Heart left ventricle (tissue), 16 donors: ENCODE measurements around the gene TRAPPC14. TPM values are rescaled to one million over a fixed set of nuclear protein-coding genes. Genes with fewer than 3 reads are reported as not detected.

Experiments used
- ATAC-seq, 4 donors: fragments of 200-7000 bp; cut with Tn5 transposase; one replicate each; pipeline ENCODE4 v1.9.1; 2020 to 2022; ENCODE audit warnings: moderate library complexity in 4 of 4, mild to moderate bottlenecking in 3 of 4, moderate number of reproducible peaks in 1 of 4
- DNase-seq, 5 donors: peaks; one replicate each; pipeline ENCODE4 v3.0.0-alpha.2; 2020
- H3K27ac ChIP-seq, 12 donors: fragments of 200-600 bp; sonication (generic) in 4 of 12; one replicate each; pipeline versions ENCODE4 v1.5.0 to v1.8.0; 2016 to 2022; ENCODE audit warnings: mild to moderate bottlenecking in 2 of 12
- H3K27me3 ChIP-seq, 9 donors: fragments of 200-600 bp; sonication (generic) in 2 of 9; one replicate each; pipeline versions ENCODE4 v1.5.1 to v1.8.0; 2016 to 2022; ENCODE audit warnings: mild to moderate bottlenecking in 3 of 9
- H3K36me3 ChIP-seq, 9 donors: fragments of 200-600 bp; sonication (generic) in 2 of 9; one replicate each; pipeline versions ENCODE4 v1.5.0 to v1.8.0; 2018 to 2022; ENCODE audit warnings: mild to moderate bottlenecking in 2 of 9
- H3K4me1 ChIP-seq, 12 donors: fragments of 200-600 bp; sonication (generic) in 4 of 12; one replicate each; pipeline versions ENCODE4 v1.5.0 to v1.8.0; 2016 to 2022; ENCODE audit warnings: mild to moderate bottlenecking in 3 of 12
- H3K4me3 ChIP-seq, 12 donors: fragments of 200-600 bp; sonication (generic) in 4 of 12; one replicate each; pipeline versions ENCODE4 v1.5.0 to v1.8.0; 2017 to 2022; ENCODE audit warnings: mild to moderate bottlenecking in 9 of 12, moderate library complexity in 4 of 12
- H3K9me3 ChIP-seq, 12 donors: fragments of 200-600 bp; sonication (generic) in 4 of 12; one replicate each; pipeline versions ENCODE4 v1.5.0 to v1.8.0; 2016 to 2022; ENCODE audit warnings: mild to moderate bottlenecking in 1 of 12
- POLR2A ChIP-seq, 2 donors: fragments of 450-650 bp; IDR thresholded peaks; one replicate each; pipeline ENCODE4 v1.6.1; 2017; ENCODE audit warnings: antibody characterized with exemption in 2 of 2, mild to moderate bottlenecking in 2 of 2, moderate library complexity in 2 of 2
- WGBS, 4 donors: extraction: QIAGEN DNeasy Blood & Tissue Kit in 2 of 4; methylation state at CpG; one replicate each; pipeline versions ENCODE4 v1.1.5 to v1.1.7; 2013 to 2018; 5-methylcytosine and 5-hydroxymethylcytosine counted together
- intact Hi-C, 10 donors: fragments of 100-400 bp; cut with DNase I; formaldehyde crosslinking; loops; one replicate each; pipeline versions ENCODE4 v1.11.1 to v1.14.2; 2022
- polyA plus RNA-seq, 2 donors: library from polyadenylated mRNA; stranded (reverse); fragments of 200-250 nt; gene quantifications; one replicate each; pipeline ENCODE4 v1.2.3, GENCODE V29; 2013
- total RNA-seq, 9 donors: library from RNA; depleted of rRNA in 2 of 9; stranded (reverse); fragments of >200 nt in 2 of 9; fragmentation: NEBNext Ultra II Directional in 3 of 9; extraction: Animal tissue kit (Norgen Biotek cat#: 25700) in 3 of 9; gene quantifications; one replicate each; pipeline versions ENCODE4 v1.1.0 to v1.2.4, GENCODE V29; 2016 to 2023
- TF ChIP-seq, protein P1 (sequence below), 12 donors: fragments of 200-600 bp; sonication (generic) in 4 of 12; IDR thresholded peaks; one replicate each; pipeline versions ENCODE4 v1.5.0 to v1.8.0; 2018 to 2022; ENCODE audit warnings: antibody characterized with exemption in 12 of 12, mild to moderate bottlenecking in 5 of 12
- donor health status: ischemic (EF 13 %, LVEDD 7.1; RV severe dilation, severe dysfunction).
- donor health status: healthy with polysubstance abuse.
- donor health status: DM: no; HTN: yes; CAD: no.
- donor health status: DM: no; HTN: no; CAD: no.
- donor health status: ischemic (EF 25% LVEDD 6.9; RV normal size, moderate dysfunction).
- donor health status: ischemic (EF 25% LVEDD 5.7; RV mildly dilated, moderate dysfunction).
- donor health status: healthy.
- donor health status: DM: yes; HTN: yes; CAD: no.
- donor health status: ischemic (EF 35%, LVEDD 5.7; RV mildly dilated, moderate dysfunction).
- donor health status: nonischemic (EF 11% LVEDD 7.7; RV severe dilation, severe dysfunction).
- donor health status: DM: yes; HTN: yes; CAD: no.
- donor health status: PGD.
- donor health status: ischemic (EF 29% LVEDD 5.4; RV normal size, mild dysfunction).
- donor health status: nonischemic (EF 23%, LVEDD 6.1; RV moderate dilation, normal function).

The TRAPPC14 gene
- total and polyA plus RNA-seq, 11 donors, result 4.0 to 14.9 (median 7.4) TPM

DNA sequence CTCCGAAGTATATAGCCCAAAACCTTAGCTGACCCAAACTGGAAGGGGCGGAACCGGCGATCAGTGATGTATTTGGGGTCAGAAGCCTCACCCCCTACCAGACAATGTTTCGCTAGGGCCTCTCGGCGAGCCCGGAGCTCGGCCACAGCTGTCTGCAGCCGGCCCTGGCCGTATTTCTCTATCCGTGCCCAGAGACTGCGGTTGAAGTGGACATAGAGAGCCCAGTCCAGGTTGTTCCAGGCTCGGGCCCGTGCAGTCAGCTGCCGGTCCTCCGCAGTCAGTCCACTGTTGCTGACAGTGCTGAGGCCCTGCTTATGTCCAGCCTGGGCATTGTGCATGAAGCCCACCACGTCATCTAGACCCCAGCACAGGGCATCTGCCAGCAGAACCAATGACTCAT is 1.5 kb upstream of the TRAPPC14 start:
- TF ChIP-seq, protein P1, sequence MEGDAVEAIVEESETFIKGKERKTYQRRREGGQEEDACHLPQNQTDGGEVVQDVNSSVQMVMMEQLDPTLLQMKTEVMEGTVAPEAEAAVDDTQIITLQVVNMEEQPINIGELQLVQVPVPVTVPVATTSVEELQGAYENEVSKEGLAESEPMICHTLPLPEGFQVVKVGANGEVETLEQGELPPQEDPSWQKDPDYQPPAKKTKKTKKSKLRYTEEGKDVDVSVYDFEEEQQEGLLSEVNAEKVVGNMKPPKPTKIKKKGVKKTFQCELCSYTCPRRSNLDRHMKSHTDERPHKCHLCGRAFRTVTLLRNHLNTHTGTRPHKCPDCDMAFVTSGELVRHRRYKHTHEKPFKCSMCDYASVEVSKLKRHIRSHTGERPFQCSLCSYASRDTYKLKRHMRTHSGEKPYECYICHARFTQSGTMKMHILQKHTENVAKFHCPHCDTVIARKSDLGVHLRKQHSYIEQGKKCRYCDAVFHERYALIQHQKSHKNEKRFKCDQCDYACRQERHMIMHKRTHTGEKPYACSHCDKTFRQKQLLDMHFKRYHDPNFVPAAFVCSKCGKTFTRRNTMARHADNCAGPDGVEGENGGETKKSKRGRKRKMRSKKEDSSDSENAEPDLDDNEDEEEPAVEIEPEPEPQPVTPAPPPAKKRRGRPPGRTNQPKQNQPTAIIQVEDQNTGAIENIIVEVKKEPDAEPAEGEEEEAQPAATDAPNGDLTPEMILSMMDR (IDR thresholded peaks at IDR 0.05), result no peak
- no peak for TF ChIP-seq POLR2A (IDR thresholded peaks at IDR 0.05)
- WGBS, 4 donors, result 93 to 95% (median 94%) methylated on average over 6 to 18 of the region's 18 CpGs

DNA sequence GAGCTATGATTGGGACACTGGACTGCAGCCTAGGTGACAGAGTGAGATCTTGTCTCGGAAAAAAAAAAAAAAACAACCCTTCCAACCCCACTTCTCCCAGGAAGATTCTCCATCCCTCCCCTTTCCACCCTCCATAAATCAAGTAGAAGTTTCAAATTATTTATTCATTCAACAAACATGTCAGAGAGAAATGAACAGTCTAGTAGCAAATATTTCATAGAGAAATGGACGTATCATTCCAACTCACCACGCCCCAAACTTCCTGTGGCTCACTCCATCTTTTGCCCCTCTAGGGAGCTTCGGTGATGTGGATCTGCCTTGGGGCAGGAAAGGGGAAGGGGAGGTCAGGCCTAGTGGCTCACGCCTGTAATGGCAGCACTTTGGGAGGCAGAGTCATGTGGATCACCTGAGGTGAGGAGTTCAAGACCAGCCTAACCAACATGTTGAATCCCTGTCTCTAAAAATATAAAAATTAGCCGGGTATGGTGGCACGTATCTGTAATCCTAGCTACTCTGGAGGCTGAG is 638 bp upstream of the TRAPPC14 start:
- TF ChIP-seq, protein P1 (IDR thresholded peaks at IDR 0.05), result no peak
- TF ChIP-seq POLR2A (IDR thresholded peaks at IDR 0.05), result no peak
- Histone ChIP-seq H3K36me3 (peaks cover 0 to 28% (median 26%) of the 10 kb centered on the region in 9 donors), H3K4me3 (peak overlapping the region; percentile 70 to 99 (median 91)), H3K4me1 (peaks cover 0 to 36% (median 15%) of the 10 kb centered on the region in 12 donors), H3K27ac (peak overlapping the region in 11 of 12 donors; percentile 69 to 94 (median 82)), H3K27me3 (no peaks in the 10 kb centered on the region), H3K9me3 (no peaks in the 10 kb centered on the region)
- intact Hi-C loops, result no loop called here
- WGBS, 4 donors, result 54 to 64% (median 60%) methylated on average over 7 of the region's 7 CpGs
- no peak for ATAC-seq
- no peak for DNase-seq

More for the DNA sequence above, 1.5 kb upstream of the TRAPPC14 start:
- Histone ChIP-seq H3K4me1 (peaks cover 0 to 28% (median 15%) of the 10 kb centered on the region in 12 donors), H3K27me3 (no peaks in the 10 kb centered on the region), H3K9me3 (no peaks in the 10 kb centered on the region), H3K4me3 (no peak overlapping the region), H3K36me3 (peaks cover 0 to 19% (median 17%) of the 10 kb centered on the region in 9 donors), H3K27ac (no peak overlapping the region)
- DNase-seq (no peak), ATAC-seq (no peak)
- intact Hi-C loops, result no loop called here

DNA sequence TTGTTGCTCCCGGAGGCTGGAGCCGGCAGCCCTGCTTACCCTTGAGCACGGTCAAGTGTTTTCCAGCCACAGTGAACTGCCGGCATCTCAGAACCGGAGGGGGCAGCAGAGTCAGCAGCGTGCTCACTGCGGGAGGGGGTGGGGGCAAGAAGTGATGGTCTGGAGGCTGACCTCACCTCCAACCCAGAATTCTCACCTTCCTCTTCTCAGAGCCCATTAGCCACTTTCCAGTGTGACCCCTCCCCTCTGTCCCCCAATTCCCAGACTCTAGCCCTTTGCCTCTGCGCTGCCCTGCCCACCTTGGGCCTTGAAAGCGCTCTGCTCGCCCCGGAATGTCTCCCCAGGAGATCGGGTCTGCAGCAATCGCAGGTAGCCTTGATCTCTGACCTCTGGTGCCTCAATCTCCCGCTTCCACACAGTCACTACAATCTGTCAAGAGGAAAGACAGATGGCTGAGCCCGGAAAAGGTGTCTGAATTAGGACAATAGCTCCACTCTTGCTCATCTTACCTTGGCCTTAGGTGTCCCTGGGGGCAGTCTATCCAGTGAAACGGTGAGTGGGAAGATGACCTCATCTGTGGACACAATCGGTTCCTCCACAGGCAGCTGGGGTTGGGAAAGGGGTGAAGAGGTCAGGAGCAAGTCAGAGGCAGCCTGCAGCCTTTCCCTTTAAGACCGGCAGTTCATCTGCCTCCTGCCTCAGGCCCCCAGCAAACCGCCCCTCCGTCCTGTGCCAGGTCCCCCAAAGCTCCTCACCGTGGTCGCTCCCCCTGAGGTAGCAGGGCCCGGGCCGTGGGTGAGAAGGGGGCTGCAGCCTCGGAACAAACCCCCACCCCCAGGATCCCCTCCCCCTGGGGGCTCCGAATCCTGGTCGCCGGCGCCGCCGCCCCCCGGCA is 942 bp downstream of the TRAPPC14 start:
- peaks cover 0 to 44% (median 38%) of the 10 kb centered on the region in 9 donors for H3K36me3 ChIP-seq
- ATAC-seq (peak in 3 of 4 donors; percentile 6 to 31 (median 26)), DNase-seq (peak in 1 of 5 donors; percentile 51)
- H3K27me3 ChIP-seq, result no peaks in the 10 kb centered on the region
- no peak for TF ChIP-seq POLR2A (IDR thresholded peaks at IDR 0.05)
- TF ChIP-seq, protein P1 (IDR thresholded peaks at IDR 0.05), result peak in 4 of 12 donors; percentile 7 to 20 (median 14)
- peak overlapping the region; percentile 70 to 99 (median 91) for H3K4me3 ChIP-seq
- H3K4me1 ChIP-seq, result peaks cover 0 to 46% (median 15%) of the 10 kb centered on the region in 12 donors
- 20 to 27% (median 24%) methylated on average over 24 to 32 of the region's 32 CpGs for WGBS, 4 donors
- no peaks in the 10 kb centered on the region for H3K9me3 ChIP-seq
- intact Hi-C loops, result loop anchor here in 1 of 10 donors (1.0 kb wide), 1 partner anchor 20 kb away; the partner anchor contains the start of genes GPC2 and STAG3
- peak overlapping the region; percentile 56 to 94 (median 82) for H3K27ac ChIP-seq

DNA sequence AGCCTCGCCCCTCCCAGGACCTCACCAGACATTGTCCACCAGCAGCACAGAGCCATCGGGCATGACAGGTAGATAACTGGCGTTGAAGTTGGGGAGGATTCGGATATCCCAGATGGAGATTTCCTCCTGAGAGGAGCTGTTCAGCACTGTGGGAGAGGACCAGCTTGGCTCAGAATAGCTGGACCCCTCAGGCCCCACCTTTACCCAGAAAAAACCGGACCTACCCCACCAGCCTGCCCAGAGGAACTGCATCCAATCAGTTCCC is 1.5 kb downstream of the TRAPPC14 start:
- TF ChIP-seq POLR2A (IDR thresholded peaks at IDR 0.05), result no peak
- TF ChIP-seq, protein P1 (IDR thresholded peaks at IDR 0.05), result no peak
- H3K4me1 ChIP-seq, result peaks cover 0 to 52% (median 15%) of the 10 kb centered on the region in 12 donors
- intact Hi-C loops, result no loop called here
- H3K9me3 ChIP-seq, result no peaks in the 10 kb centered on the region
- 46 to 78% (median 64%) methylated on average over 2 to 5 of the region's 5 CpGs for WGBS, 4 donors
- peaks cover 0 to 47% (median 38%) of the 10 kb centered on the region in 9 donors for H3K36me3 ChIP-seq
- DNase-seq (no peak), ATAC-seq (no peak)
- H3K27me3 ChIP-seq, result no peaks in the 10 kb centered on the region
- H3K4me3 ChIP-seq, result peak overlapping the region in 5 of 12 donors; percentile 78 to 93 (median 92)
- peak overlapping the region in 8 of 12 donors; percentile 1 to 94 (median 81) for H3K27ac ChIP-seq
